Parathyroid adenoma (tissue), 2 donors: ENCODE measurements around the gene MAPRE2.

Experiments
- H2AFZ ChIP-seq: fragments of 300-600 bp; sonication (generic); one replicate; pipeline ENCODE4 v1.7.0; 2017; ENCODE audit warnings: antibody characterized with exemption, mild to moderate bottlenecking
- H3K27ac ChIP-seq: fragments of 300-600 bp; sonication (generic); one replicate; pipeline ENCODE4 v1.7.0; 2017
- H3K27me3 ChIP-seq: fragments of 300-600 bp; sonication (generic); one replicate; pipeline ENCODE4 v1.7.0; 2017; ENCODE audit warnings: low read length; ENCODE audit not compliant: control insufficient read depth, insufficient read depth
- H3K36me3 ChIP-seq: fragments of 300-600 bp; sonication (generic); one replicate; pipeline ENCODE4 v1.7.0; 2017; ENCODE audit warnings: low read length; ENCODE audit not compliant: control insufficient read depth, insufficient read depth
- H3K4me1 ChIP-seq: fragments of 300-600 bp; sonication (generic); one replicate; pipeline ENCODE4 v1.7.0; 2017; ENCODE audit warnings: control low read depth
- H3K4me2 ChIP-seq: fragments of 300-600 bp; sonication (generic); one replicate; pipeline ENCODE4 v1.7.0; 2017; ENCODE audit warnings: low read length
- H3K4me3 ChIP-seq: fragments of 300-600 bp; sonication (generic); one replicate; pipeline ENCODE4 v1.7.0; 2017; ENCODE audit warnings: low read depth, low read length
- H3K79me2 ChIP-seq: fragments of 300-600 bp; sonication (generic); one replicate; pipeline ENCODE4 v1.7.0; 2017; ENCODE audit warnings: control low read depth
- H3K9ac ChIP-seq: fragments of 300-600 bp; sonication (generic); one replicate; pipeline ENCODE4 v1.7.0; 2017; ENCODE audit warnings: mild to moderate bottlenecking
- H3K9me3 ChIP-seq: fragments of 300-600 bp; sonication (generic); one replicate; pipeline ENCODE4 v1.7.0; 2017; ENCODE audit warnings: low read length; ENCODE audit not compliant: control insufficient read depth
- TF ChIP-seq, protein P1 (sequence below): fragments of 300-600 bp; sonication (generic); IDR thresholded peaks from one replicate; pipeline ENCODE4 v1.7.0; 2017; ENCODE audit warnings: antibody characterized with exemption, mild to moderate bottlenecking
- donor health status: primary hyperparathyroidism.

The MAPRE2 gene

GRCh38 chr18:35097763-35098162, 56.5 kb downstream of the MAPRE2 start:
- H3K27ac ChIP-seq: no peak overlapping the region
- H3K9ac ChIP-seq: no peak overlapping the region
- no peak overlapping the region for H3K4me2 ChIP-seq
- H3K4me3 ChIP-seq: no peak overlapping the region
- H3K36me3 ChIP-seq: no peaks in the 10 kb centered on the region
- H3K79me2 ChIP-seq: no peaks in the 10 kb centered on the region
- H3K9me3 ChIP-seq: no peaks in the 10 kb centered on the region
- TF ChIP-seq, protein P1, sequence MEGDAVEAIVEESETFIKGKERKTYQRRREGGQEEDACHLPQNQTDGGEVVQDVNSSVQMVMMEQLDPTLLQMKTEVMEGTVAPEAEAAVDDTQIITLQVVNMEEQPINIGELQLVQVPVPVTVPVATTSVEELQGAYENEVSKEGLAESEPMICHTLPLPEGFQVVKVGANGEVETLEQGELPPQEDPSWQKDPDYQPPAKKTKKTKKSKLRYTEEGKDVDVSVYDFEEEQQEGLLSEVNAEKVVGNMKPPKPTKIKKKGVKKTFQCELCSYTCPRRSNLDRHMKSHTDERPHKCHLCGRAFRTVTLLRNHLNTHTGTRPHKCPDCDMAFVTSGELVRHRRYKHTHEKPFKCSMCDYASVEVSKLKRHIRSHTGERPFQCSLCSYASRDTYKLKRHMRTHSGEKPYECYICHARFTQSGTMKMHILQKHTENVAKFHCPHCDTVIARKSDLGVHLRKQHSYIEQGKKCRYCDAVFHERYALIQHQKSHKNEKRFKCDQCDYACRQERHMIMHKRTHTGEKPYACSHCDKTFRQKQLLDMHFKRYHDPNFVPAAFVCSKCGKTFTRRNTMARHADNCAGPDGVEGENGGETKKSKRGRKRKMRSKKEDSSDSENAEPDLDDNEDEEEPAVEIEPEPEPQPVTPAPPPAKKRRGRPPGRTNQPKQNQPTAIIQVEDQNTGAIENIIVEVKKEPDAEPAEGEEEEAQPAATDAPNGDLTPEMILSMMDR: no peak
- no peak overlapping the region for H2AFZ ChIP-seq
- no peaks in the 10 kb centered on the region for H3K27me3 ChIP-seq
- no peaks in the 10 kb centered on the region for H3K4me1 ChIP-seq

GRCh38 chr18:35099911-35100310, 58.7 kb downstream of the MAPRE2 start:
- Histone ChIP-seq H3K4me3 (no peak overlapping the region), H3K27me3 (no peaks in the 10 kb centered on the region), H3K4me2 (no peak overlapping the region), H3K4me1 (no peaks in the 10 kb centered on the region), H3K36me3 (no peaks in the 10 kb centered on the region), H2AFZ (no peak overlapping the region), H3K27ac (no peak overlapping the region), H3K9ac (no peak overlapping the region), H3K9me3 (no peaks in the 10 kb centered on the region), H3K79me2 (no peaks in the 10 kb centered on the region)
- TF ChIP-seq, protein P1: no peak

DNA sequence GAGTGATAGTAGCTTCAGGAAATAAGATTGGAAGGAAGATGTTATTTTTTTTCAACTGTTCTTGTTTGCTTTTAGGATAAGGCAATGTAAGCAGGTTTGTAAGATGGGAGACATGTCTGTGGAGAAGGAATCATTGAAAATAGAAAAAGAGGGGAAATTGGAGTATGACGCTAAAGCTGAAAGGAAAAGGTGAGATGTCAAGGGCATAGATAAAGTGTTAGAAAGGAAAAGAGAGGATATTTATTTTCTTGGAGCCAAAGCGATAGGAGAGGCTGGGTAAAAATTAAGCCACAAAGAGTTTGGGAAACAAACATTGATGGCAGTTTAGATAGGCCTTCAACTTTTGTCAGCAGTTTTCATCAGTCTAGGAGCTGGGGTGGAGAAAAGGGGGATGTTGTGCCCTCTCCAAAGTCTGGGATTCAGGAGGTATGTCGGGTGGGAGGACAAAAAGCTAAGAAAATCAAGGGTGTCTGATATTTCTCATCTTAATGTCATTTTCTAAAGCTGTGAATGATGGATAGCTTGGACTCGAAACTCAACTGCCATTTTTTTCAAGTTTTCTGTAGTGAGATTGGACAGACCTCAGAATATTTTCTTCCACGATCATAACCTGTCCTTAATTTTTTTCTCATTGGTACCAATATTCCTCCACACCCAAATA, 63.3 kb downstream of the MAPRE2 start:
- no peaks in the 10 kb centered on the region for H3K27me3 ChIP-seq
- H3K9me3 ChIP-seq: no peaks in the 10 kb centered on the region
- peaks cover 4% of the 10 kb centered on the region for H3K79me2 ChIP-seq
- H3K4me2 ChIP-seq: no peak overlapping the region
- peaks cover 2% of the 10 kb centered on the region for H3K4me1 ChIP-seq
- no peak overlapping the region for H3K9ac ChIP-seq
- no peaks in the 10 kb centered on the region for H3K36me3 ChIP-seq
- H2AFZ ChIP-seq: no peak overlapping the region
- H3K4me3 ChIP-seq: no peak overlapping the region
- H3K27ac ChIP-seq: no peak overlapping the region
- TF ChIP-seq, protein P1: no peak

GRCh38 chr18:35106013-35106844, 65.0 kb downstream of the MAPRE2 start:
- no peak overlapping the region for H3K4me2 ChIP-seq
- H2AFZ ChIP-seq: no peak overlapping the region
- H3K27me3 ChIP-seq: no peaks in the 10 kb centered on the region
- TF ChIP-seq, protein P1: no peak
- peaks cover 4% of the 10 kb centered on the region for H3K79me2 ChIP-seq
- H3K9ac ChIP-seq: no peak overlapping the region
- peaks cover 3% of the 10 kb centered on the region for H3K36me3 ChIP-seq
- no peak overlapping the region for H3K4me3 ChIP-seq
- H3K9me3 ChIP-seq: no peaks in the 10 kb centered on the region
- no peak overlapping the region for H3K27ac ChIP-seq
- peaks cover 4% of the 10 kb centered on the region for H3K4me1 ChIP-seq
